ENCODE data around the gene UBAP1L.
"Not testable (repeated sequence)": the region's sequence is repeated elsewhere in the genome, so short reads cannot be mapped to it uniquely, and the experiment has no call there.

Gene UBAP1L

DNA sequence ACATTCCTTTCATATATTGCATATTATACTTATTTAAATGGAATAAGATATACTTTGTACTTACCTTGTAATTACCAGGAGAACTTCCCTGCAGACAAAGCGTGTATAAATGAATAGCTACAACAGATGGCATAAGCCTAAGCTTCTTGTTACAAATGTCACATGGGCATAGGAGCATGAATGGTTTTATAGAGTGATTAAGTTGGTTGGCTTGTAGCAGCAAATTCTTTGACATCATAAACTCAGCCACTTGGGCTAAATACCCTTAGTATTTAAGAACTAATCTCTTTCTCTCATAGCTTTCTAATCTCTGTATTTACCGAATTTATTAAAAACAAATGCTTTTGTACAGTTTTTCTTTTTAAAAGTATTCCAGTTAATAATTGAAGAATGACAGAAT is at the start of gene UBAP1L:
Gene UBAP1L, minus strand, starts transcription at position 115 of the 400 bp plus-strand sequence. CDS start 8,985 bp downstream, outside the sequence.
- TF ChIP-seq, protein P1, sequence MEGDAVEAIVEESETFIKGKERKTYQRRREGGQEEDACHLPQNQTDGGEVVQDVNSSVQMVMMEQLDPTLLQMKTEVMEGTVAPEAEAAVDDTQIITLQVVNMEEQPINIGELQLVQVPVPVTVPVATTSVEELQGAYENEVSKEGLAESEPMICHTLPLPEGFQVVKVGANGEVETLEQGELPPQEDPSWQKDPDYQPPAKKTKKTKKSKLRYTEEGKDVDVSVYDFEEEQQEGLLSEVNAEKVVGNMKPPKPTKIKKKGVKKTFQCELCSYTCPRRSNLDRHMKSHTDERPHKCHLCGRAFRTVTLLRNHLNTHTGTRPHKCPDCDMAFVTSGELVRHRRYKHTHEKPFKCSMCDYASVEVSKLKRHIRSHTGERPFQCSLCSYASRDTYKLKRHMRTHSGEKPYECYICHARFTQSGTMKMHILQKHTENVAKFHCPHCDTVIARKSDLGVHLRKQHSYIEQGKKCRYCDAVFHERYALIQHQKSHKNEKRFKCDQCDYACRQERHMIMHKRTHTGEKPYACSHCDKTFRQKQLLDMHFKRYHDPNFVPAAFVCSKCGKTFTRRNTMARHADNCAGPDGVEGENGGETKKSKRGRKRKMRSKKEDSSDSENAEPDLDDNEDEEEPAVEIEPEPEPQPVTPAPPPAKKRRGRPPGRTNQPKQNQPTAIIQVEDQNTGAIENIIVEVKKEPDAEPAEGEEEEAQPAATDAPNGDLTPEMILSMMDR (IDR thresholded peaks at IDR 0.05; ENCODE audit: low read length, missing control alignments) = no peak
- no peak within 1 kb of the TSS for H3K4me3 ChIP-seq (replicated peaks; ENCODE audit: low read depth, low read length)
- DNase-seq (ENCODE audit: low read depth) = no peak

DNA sequence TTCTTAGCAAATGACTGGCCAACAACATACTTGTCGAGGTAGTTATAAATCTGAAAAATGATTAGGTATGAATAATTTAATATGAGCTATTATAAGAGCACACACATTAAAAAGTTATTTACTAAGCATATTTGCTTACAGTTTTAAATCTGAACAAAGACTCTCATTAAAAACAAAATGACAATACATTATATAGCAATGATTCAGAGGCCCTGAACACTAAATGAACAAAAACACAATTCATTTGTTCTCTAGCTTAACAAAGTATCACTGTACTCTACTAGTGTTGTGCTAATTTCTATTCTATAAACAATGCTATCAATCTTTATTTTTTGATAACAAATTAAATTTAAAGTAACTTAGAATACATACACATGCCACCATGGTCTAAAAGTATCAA is 49.1 kb upstream of the UBAP1L start:
- H3K4me3 ChIP-seq (replicated peaks; ENCODE audit: low read depth, low read length) = no peak overlapping the region
- DNase-seq (ENCODE audit: low read depth) = no peak
- TF ChIP-seq, protein P1 (IDR thresholded peaks at IDR 0.05; ENCODE audit: low read length, missing control alignments) = no peak

DNA sequence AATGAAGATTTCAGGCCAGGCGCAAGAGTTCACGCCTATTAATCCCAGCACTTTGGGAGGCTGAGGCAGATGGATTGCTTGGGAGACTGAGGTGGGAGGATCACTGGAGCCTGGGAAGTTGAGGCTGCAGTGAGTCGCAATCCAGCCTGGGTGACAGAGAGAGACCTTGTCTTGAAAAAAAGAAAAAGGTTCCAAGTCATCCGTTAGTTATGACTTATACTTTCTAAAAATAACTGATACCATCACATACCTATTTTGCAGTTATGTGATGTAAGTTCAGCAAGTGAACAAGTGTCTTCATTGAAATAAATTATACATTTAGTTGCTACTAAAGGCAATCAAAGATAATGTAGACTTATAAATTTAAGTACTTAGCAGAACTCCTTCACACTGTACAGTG is 48.0 kb upstream of the UBAP1L start:
- H3K4me3 ChIP-seq (replicated peaks; ENCODE audit: low read depth, low read length) = no peak overlapping the region
- no peak for DNase-seq (ENCODE audit: low read depth)
- TF ChIP-seq, protein P1 (IDR thresholded peaks at IDR 0.05; ENCODE audit: low read length, missing control alignments) = no peak

DNA sequence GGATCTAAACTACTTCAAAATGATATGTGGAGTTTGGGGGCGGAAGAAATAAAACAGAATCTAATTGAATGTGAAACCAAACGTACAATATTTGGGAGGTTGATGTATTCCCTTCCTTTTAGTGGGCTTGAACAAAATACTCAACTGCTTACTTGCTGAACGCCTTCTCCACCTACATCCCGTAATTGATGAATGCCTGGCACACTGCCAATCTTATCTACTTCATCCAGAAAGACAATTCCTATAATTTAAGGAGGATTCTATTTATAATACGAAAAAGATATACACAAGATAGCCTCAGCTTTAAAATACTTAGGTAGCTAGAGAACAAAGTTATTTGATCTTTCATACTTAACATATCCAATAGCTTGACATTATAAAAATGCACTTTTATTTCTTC is 41.7 kb upstream of the UBAP1L start:
- DNase-seq (ENCODE audit: low read depth) = no peak
- TF ChIP-seq, protein P1 (IDR thresholded peaks at IDR 0.05; ENCODE audit: low read length, missing control alignments) = no peak

DNA sequence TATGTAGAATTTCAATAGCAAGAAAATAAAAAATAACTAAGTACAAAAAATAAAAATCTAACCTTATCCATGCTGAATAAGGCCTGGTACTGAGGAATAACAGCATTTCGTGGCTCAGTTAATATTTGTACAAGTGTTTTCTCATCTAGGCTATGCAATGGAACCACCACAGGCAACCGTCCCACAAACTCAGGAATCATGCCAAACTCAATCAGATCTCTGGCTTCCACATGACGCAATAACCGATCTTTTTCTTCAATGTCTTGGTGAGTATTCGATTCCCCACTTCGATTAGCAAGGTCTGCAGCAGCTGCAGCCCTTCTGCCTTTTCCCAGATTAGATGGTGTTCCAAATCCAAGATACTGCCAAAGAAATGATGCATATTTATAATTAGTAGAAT is 39.7 kb upstream of the UBAP1L start:
- H3K4me3 ChIP-seq (replicated peaks; ENCODE audit: low read depth, low read length) = no peak overlapping the region
- DNase-seq (ENCODE audit: low read depth) = no peak
- TF ChIP-seq, protein P1 (IDR thresholded peaks at IDR 0.05; ENCODE audit: low read length, missing control alignments) = no peak

More for the DNA sequence above, 41.7 kb upstream of the UBAP1L start:
- no peak overlapping the region for H3K4me3 ChIP-seq (replicated peaks; ENCODE audit: low read depth, low read length)

DNA sequence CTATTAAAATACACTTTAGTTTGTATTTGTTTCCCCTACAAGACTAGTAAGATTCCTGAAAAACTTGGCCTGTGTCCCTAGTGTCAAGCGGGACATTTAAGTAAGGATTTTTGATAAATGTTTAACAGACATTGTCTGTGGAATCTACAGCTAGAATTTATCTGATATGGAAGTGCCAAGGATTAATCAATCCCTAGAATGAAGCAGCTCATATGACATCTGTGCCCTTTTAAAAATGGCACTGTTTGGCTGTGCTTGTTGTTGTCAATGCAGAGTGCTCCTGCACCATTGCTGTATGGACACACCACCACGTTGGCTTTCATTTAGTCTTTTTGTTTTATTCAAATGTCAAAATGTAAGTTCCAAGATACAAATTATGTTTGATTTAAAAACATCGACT is 32.9 kb upstream of the UBAP1L start:
- no peak for DNase-seq (ENCODE audit: low read depth)
- H3K4me3 ChIP-seq (replicated peaks; ENCODE audit: low read depth, low read length) = no peak overlapping the region
- TF ChIP-seq, protein P1 (IDR thresholded peaks at IDR 0.05; ENCODE audit: low read length, missing control alignments) = no peak

DNA sequence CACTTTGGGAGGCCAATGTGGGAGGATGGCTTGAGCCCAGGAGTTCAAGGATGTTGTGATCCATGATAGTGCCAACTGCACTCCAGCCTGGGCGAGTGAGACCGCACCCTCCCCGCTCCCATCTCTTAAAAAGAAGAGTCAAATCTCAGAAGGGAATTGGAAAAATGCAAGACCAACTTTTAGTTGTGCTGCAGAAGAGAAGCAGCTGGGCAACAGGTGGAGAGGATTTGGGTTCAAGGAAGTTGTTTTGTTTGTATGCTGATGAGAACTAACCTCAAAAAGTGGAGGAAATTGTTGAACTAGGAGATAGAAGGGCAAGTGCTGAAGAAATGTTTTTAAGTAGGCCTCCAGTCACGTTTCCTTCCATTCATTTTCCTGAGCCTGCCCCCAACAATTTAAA is 31.4 kb upstream of the UBAP1L start:
- no peak overlapping the region for H3K4me3 ChIP-seq (replicated peaks; ENCODE audit: low read depth, low read length)
- TF ChIP-seq, protein P1 (IDR thresholded peaks at IDR 0.05; ENCODE audit: low read length, missing control alignments) = no peak
- no peak for DNase-seq (ENCODE audit: low read depth)

DNA sequence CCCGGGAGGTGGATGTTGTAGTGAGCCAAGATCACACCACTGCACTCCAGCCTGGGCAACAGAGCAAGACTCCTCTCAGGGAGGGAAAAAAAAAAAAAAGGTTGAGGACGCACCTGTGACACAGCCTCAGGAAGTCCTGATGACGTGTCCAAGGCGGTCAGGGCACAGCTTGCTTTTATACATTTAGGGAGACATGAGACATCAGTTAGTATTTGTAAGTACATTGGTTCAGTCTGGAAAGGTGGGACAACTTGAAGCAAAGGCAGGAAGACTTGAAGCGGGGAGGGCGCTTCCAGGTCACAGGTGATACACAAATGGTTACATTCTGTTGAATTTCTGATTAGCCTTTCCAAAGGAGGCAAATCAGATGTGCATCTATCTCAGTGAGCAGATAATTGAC is 23.6 kb upstream of the UBAP1L start:
- not testable (repeated sequence) for H3K4me3 ChIP-seq (replicated peaks; ENCODE audit: low read depth, low read length); DNase-seq (ENCODE audit: low read depth)

DNA sequence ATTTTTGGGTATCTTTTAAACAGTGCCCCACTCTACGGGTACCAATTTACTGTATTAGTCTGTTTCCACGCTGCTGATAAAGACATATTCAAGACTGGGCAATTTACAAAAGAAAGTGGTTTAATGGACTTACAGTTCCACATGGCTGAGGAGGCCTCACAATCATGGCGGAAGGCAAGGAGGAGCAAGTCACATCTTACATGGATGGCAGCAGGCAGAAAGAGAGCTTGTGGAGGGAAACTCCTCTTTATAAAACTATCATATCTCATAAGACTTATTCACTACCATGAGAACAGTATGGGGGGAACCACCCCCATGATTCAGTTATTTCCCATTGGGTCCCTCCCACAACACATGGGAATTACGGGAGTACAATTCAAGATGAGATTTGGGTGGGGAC is 22.9 kb upstream of the UBAP1L start:
- not testable (repeated sequence) for DNase-seq (ENCODE audit: low read depth); H3K4me3 ChIP-seq (replicated peaks; ENCODE audit: low read depth, low read length)

DNA sequence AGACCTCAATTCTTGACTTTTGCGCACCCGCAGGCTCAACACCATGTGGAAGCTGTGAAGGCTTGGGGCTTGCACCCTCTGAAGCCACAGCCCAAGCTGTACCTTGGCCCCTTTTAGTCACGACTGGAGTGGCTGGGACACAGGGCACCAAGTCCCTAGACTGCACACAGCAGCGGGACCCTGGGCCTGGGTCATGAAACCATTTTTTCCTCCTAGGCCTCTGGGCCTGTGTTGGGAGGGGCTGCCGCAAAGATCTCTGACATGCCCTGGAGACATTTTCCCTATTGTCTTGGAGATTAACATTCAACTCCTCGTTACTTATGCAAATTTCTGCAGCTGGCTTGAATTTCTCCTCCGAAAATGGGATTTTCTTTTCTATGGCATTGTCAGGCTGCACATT is 22.1 kb upstream of the UBAP1L start:
- not testable (repeated sequence) for H3K4me3 ChIP-seq (replicated peaks; ENCODE audit: low read depth, low read length); DNase-seq (ENCODE audit: low read depth)

Data from fibroblast of pulmonary artery (primary cell).